H1 (cell line): ENCODE measurements around the gene PSPN. TPM values are rescaled to one million over a fixed set of nuclear protein-coding genes. Genes with fewer than 3 reads are reported as not detected.

ENCODE experiments used
- CTCF ChIA-PET: fragments of 300-600 bp; sonication (Branson Sonifier 250); formaldehyde crosslinking; loops from one replicate; lab custom pipeline; 2021; ENCODE audit not compliant: partially characterized antibody; lab: Charles Lee
- POLR2A ChIA-PET: fragments of 300-600 bp; sonication (Branson Sonifier 250); formaldehyde crosslinking; loops from one replicate; lab custom pipeline; 2021; ENCODE audit warnings: inconsistent platforms; ENCODE audit not compliant: partially characterized antibody; lab: Charles Lee
- DNase-seq, 2 experiments: peaks; one replicate each; pipeline versions ENCODE4 v3.0.0 to v3.0.0-alpha.2; 2010 to 2022; ENCODE audit warnings: low spot score in 2 of 2, low read depth in 1 of 2, mixed read lengths in 1 of 2
- FAIRE-seq: peaks from 2 replicates; lab custom pipeline; 2011; peaks lifted over from hg19 to GRCh38; lab: Jason Lieb, UNC
- H2AFZ ChIP-seq: 2 replicates; pipeline ENCODE4 v1.8.1; 2012; ENCODE audit warnings: low read length, inconsistent platforms
- H2AK5ac ChIP-seq: 2 replicates; pipeline ENCODE4 v1.6.1; 2013; ENCODE audit warnings: low read depth, low read length
- H2BK120ac ChIP-seq: replicated peaks from 2 replicates; pipeline ENCODE3; 2013; ENCODE audit warnings: low read depth, low read length, inconsistent platforms
- H2BK12ac ChIP-seq: 2 replicates; pipeline ENCODE4 v1.6.1; 2013; ENCODE audit warnings: low read depth, low read length
- H2BK15ac ChIP-seq: 2 replicates; pipeline ENCODE4 v1.6.1; 2013; ENCODE audit warnings: low read length
- H2BK20ac ChIP-seq: 2 replicates; pipeline ENCODE4 v1.6.1; 2013; ENCODE audit warnings: low read length
- H2BK5ac ChIP-seq: 2 replicates; pipeline ENCODE4 v1.6.1; 2013; ENCODE audit warnings: low read depth, low read length
- H3K14ac ChIP-seq: 2 replicates; pipeline ENCODE4 v1.6.1; 2013; ENCODE audit warnings: inconsistent platforms; ENCODE audit not compliant: insufficient read length
- H3K18ac ChIP-seq: 2 replicates; pipeline ENCODE4 v1.6.1; 2013; ENCODE audit warnings: low read length; ENCODE audit errors: extremely low read depth
- H3K23ac ChIP-seq: 2 replicates; pipeline ENCODE4 v1.6.1; 2013; ENCODE audit warnings: inconsistent platforms; ENCODE audit not compliant: insufficient read length
- H3K23me2 ChIP-seq: 2 replicates; pipeline ENCODE4 v1.6.1; 2013; ENCODE audit warnings: low read depth, low read length
- H3K27ac ChIP-seq: 2 replicates; pipeline ENCODE4 v1.6.1; 2011; ENCODE audit warnings: low read depth, low read length, inconsistent platforms
- H3K27me3 ChIP-seq, 4 experiments: replicated peaks in 1 of 4; 1 replicate in 1 of 4; 2 replicates in 3 of 4; pipeline versions ENCODE4 v1.6.1 to v1.8.1; 2011 to 2013; ENCODE audit warnings: low read length in 3 of 4, mild to moderate bottlenecking in 3 of 4, inconsistent platforms in 2 of 4, mixed read lengths in 2 of 4, moderate library complexity in 1 of 4; ENCODE audit not compliant: control insufficient read depth in 3 of 4, insufficient read depth in 3 of 4; ENCODE audit errors: extremely low read depth in 1 of 4
- H3K36me3 ChIP-seq, 4 experiments: 2 replicates each; pipeline versions ENCODE4 v1.6.1 to v1.8.1; 2011 to 2013; ENCODE audit warnings: mild to moderate bottlenecking in 4 of 4, low read length in 3 of 4, moderate library complexity in 2 of 4, control low read depth in 1 of 4, inconsistent platforms in 1 of 4; ENCODE audit not compliant: insufficient read depth in 4 of 4, control insufficient read depth in 2 of 4
- H3K4ac ChIP-seq: replicated peaks from 2 replicates; pipeline ENCODE3; 2013; ENCODE audit warnings: low read length, low read depth, mixed read lengths, inconsistent platforms; ENCODE audit not compliant: insufficient read length
- H3K4me1 ChIP-seq, 4 experiments: replicated peaks in 1 of 4; 1 replicate in 1 of 4; 2 replicates in 3 of 4; pipeline versions ENCODE4 v1.6.1 to v1.8.1; 2011 to 2013; ENCODE audit warnings: low read length in 3 of 4, inconsistent platforms in 2 of 4, mixed read lengths in 1 of 4; ENCODE audit not compliant: insufficient read depth in 4 of 4, control insufficient read depth in 3 of 4
- H3K4me2 ChIP-seq, 2 experiments: 2 replicates each; pipeline versions ENCODE4 v1.6.1 to v1.8.1; 2011 to 2013; ENCODE audit warnings: low read depth in 2 of 2, low read length in 2 of 2, control low read depth in 1 of 2, inconsistent platforms in 1 of 2, mild to moderate bottlenecking in 1 of 2; ENCODE audit not compliant: insufficient read depth in 1 of 2
- H3K4me3 ChIP-seq, 4 experiments: fragments of 200-600, 300-600 bp in 1 of 4; sonication (generic), shearing (Covaris generic), sonication (Bioruptor Twin) in 1 of 4; 2 replicates each; pipeline versions ENCODE4 v1.5.1 to v1.8.1; 2011 to 2016; ENCODE audit warnings: low read length in 4 of 4, low read depth in 3 of 4, control low read depth in 2 of 4, inconsistent platforms in 2 of 4, mild to moderate bottlenecking in 2 of 4, mixed read lengths in 1 of 4, moderate library complexity in 1 of 4; ENCODE audit not compliant: insufficient read depth in 2 of 4; ENCODE audit errors: extremely low read depth in 1 of 4
- H3K56ac ChIP-seq: replicated peaks from 2 replicates; pipeline ENCODE3; 2013; ENCODE audit warnings: low read depth, mild to moderate bottlenecking, mixed read lengths, low read length, inconsistent platforms; ENCODE audit not compliant: insufficient read length
- H3K79me1 ChIP-seq: 2 replicates; pipeline ENCODE4 v1.6.1; 2013; ENCODE audit warnings: low read depth, low read length, control low read depth
- H3K79me2 ChIP-seq, 2 experiments: 2 replicates each; pipeline versions ENCODE4 v1.6.1 to v1.8.1; 2012 to 2013; ENCODE audit warnings: low read length in 2 of 2, mild to moderate bottlenecking in 2 of 2, inconsistent platforms in 1 of 2; ENCODE audit not compliant: insufficient read depth in 2 of 2, control insufficient read depth in 1 of 2
- H3K9ac ChIP-seq, 4 experiments: replicated peaks in 1 of 4; 1 replicate in 1 of 4; 2 replicates in 3 of 4; pipeline versions ENCODE4 v1.6.1 to v1.8.1; 2011 to 2013; ENCODE audit warnings: low read depth in 3 of 4, low read length in 3 of 4, control low read depth in 2 of 4, mild to moderate bottlenecking in 2 of 4, moderate library complexity in 2 of 4, inconsistent platforms in 1 of 4; ENCODE audit errors: extremely low read depth in 1 of 4
- H3K9me3 ChIP-seq, 2 experiments: 2 replicates each; pipeline versions ENCODE4 v1.6.1 to v1.8.1; 2012 to 2013; ENCODE audit warnings: mild to moderate bottlenecking in 2 of 2, moderate library complexity in 2 of 2, control low read depth in 1 of 2, inconsistent platforms in 1 of 2, low read depth in 1 of 2, low read length in 1 of 2, mixed read lengths in 1 of 2; ENCODE audit not compliant: insufficient read depth in 2 of 2
- H4K20me1 ChIP-seq, 2 experiments: replicated peaks in 1 of 2; 2 replicates each; pipeline versions ENCODE3 to v1.8.1; 2011 to 2013; ENCODE audit warnings: inconsistent platforms in 2 of 2, low read length in 2 of 2, mild to moderate bottlenecking in 1 of 2; ENCODE audit not compliant: insufficient read depth in 2 of 2, control insufficient read depth in 1 of 2
- H4K5ac ChIP-seq: 2 replicates; pipeline ENCODE4 v1.6.1; 2013; ENCODE audit warnings: low read length, low read depth, mixed read lengths, inconsistent platforms; ENCODE audit not compliant: insufficient read length
- H4K8ac ChIP-seq: 2 replicates; pipeline ENCODE4 v1.8.0; 2013; ENCODE audit warnings: mild to moderate bottlenecking, moderate library complexity, low read length, inconsistent platforms; ENCODE audit not compliant: insufficient read depth; ENCODE audit errors: extremely low read depth
- H4K91ac ChIP-seq: replicated peaks from 2 replicates; pipeline ENCODE3; 2013; ENCODE audit warnings: low read length, mixed read lengths, inconsistent platforms; ENCODE audit not compliant: insufficient read length
- BCL11A ChIP-seq, 2 experiments: IDR thresholded peaks; one replicate each; pipeline ENCODE4 v1.6.1; 2011; ENCODE audit warnings: low read depth in 2 of 2, low read length in 2 of 2, mild to moderate bottlenecking in 2 of 2
- CREB1 ChIP-seq: IDR thresholded peaks from 2 replicates; pipeline ENCODE4 v1.6.1; 2012; ENCODE audit warnings: inconsistent platforms
- MAX ChIP-seq: IDR thresholded peaks from 2 replicates; pipeline ENCODE4 v1.6.1; 2012; ENCODE audit warnings: inconsistent platforms
- SP1 ChIP-seq: IDR thresholded peaks from 2 replicates; pipeline ENCODE4 v1.6.1; 2011; ENCODE audit warnings: low read depth, low read length
- WGBS, 2 experiments: shearing (Covaris generic) in 1 of 2; methylation state at CpG; one replicate each; pipeline versions ENCODE4 v1.1.6 to v1.1.7; 2013 to 2015; ENCODE audit warnings: low lambda C conversion rate in 2 of 2, mixed read lengths in 2 of 2, inconsistent platforms in 1 of 2, low coverage in 1 of 2, missing lambda C conversion rate in 1 of 2; ENCODE audit not compliant: insufficient replicate concordance in 2 of 2, insufficient coverage in 1 of 2, insufficient read length in 1 of 2; ENCODE audit errors: extremely low coverage in 1 of 2, missing lambda C conversion rate in 1 of 2; 5-methylcytosine and 5-hydroxymethylcytosine counted together
- polyA plus RNA-seq, 7 experiments: library from polyadenylated mRNA; depleted of rRNA in 3 of 7; stranded (reverse) in 5 of 7; unstranded in 2 of 7; fragments of >200 nt in 5 of 7; fragments of 200-250 nt in 2 of 7; gene quantifications; 1 replicate in 5 of 7; 2 replicates in 1 of 7; 4 replicates in 1 of 7; pipeline versions ENCODE4 v1.2.1 to v1.2.3, GENCODE V29; 2011 to 2013; ENCODE audit warnings: missing spikeins in 2 of 7, mixed read lengths in 2 of 7
- total RNA-seq: library from RNA; stranded (reverse); fragmentation: NEBNext Ultra II Directional; extraction: Animal tissue kit (Norgen Biotek cat#: 25700); gene quantifications from 2 replicates; pipeline ENCODE4 v1.2.1, GENCODE V29; 2021

PSPN gene
- total and polyA plus RNA-seq, 2 of the 8 experiments (the other 6 are each of a cell fraction or from before 2014, with no cell fraction given) = 1.0 to 2.1 TPM

GRCh38 chr19:6373096-6373812 lies 2.5 kb downstream of the PSPN start:
- no peaks in the 10 kb centered on the region for H3K79me1 ChIP-seq
- peak overlapping the region; percentile 90 for H3K56ac ChIP-seq
- peak; percentile 98 for DNase-seq
- no peak overlapping the region for H2BK12ac ChIP-seq
- H3K27me3 ChIP-seq = no peaks in the 10 kb centered on the region
- no peak overlapping the region for H2BK15ac ChIP-seq
- POLR2A ChIA-PET = interaction anchor here (0.8 to 9.9 kb wide), 6 partner anchors 13 to 545 kb away, joined by 3 to 81 read pairs (median 5); partner anchors contain the start of genes CLPP, GTF2F1, KHSRP and SLC25A23
- peak overlapping the region; percentile 70 to 74 for H3K4me2 ChIP-seq
- peak overlapping the region; percentile 96; the same call in 1 of the 2 replicates for H2BK5ac ChIP-seq
- no peak overlapping the region for H3K4ac ChIP-seq
- no peak overlapping the region for H4K91ac ChIP-seq
- H3K9ac ChIP-seq = peak overlapping the region in 3 of 4 experiments; percentile 80 to 89 (median 81); a peak in 6 of 7 replicates
- WGBS, 2 experiments = 1% methylated on average over 17 of the region's 53 CpGs; no CpG with 5 or more reads in 1 of the 2 experiments
- CTCF ChIA-PET = interaction anchor here (1.0 to 1.4 kb wide), 2 partner anchors 46 to 155 kb away, joined by 3 to 4 read pairs; no protein-coding TSS in a partner anchor
- H2AK5ac ChIP-seq = no peak overlapping the region
- peaks cover 0 to 11% (median 7%) of the 10 kb centered on the region in 4 experiments; a peak in 5 of 7 replicates for H3K4me1 ChIP-seq
- H3K4me3 ChIP-seq = peak overlapping the region; percentile 82 to 100 (median 92)
- peak overlapping the region; percentile 89 for H4K8ac ChIP-seq
- peaks cover 4% of the 10 kb centered on the region; the same call in 1 of the 2 replicates for H3K23me2 ChIP-seq
- peaks cover 0 to 6% of the 10 kb centered on the region in 2 experiments for H4K20me1 ChIP-seq
- H3K79me2 ChIP-seq = no peaks in the 10 kb centered on the region
- H3K23ac ChIP-seq = no peak overlapping the region
- peaks cover 3 to 9% (median 5%) of the 10 kb centered on the region in 4 experiments; a peak in 4 of 8 replicates for H3K36me3 ChIP-seq
- H4K5ac ChIP-seq = no peak overlapping the region
- no peak overlapping the region for H2BK120ac ChIP-seq
- FAIRE-seq = no peak
- H3K27ac ChIP-seq = peak overlapping the region; percentile 79; the same call in 1 of the 2 replicates
- H2BK20ac ChIP-seq = no peak overlapping the region
- TF ChIP-seq SP1 (peak; percentile 43; the same call in 1 of the 2 replicates), BCL11A (IDR thresholded peaks at IDR 0.05; ENCODE audit: low read depth in 2 of 2, low read length in 2 of 2) (no peak), MAX (peak; percentile 75), CREB1 (peak; percentile 75; the same call in 1 of the 2 replicates)
- H3K14ac ChIP-seq = no peak overlapping the region
- H2AFZ ChIP-seq = no peak overlapping the region; the same call in 1 of the 2 replicates
- peak overlapping the region; percentile 97; the same call in 1 of the 2 replicates for H3K18ac ChIP-seq
- no peaks in the 10 kb centered on the region for H3K9me3 ChIP-seq
